ENCODE results near the gene PAOX.

PAOX gene

GRCh38 chr10:133375357-133376115 is 3.5 kb upstream of the PAOX start (continued):
- TF ChIP-seq ZNF561 (tag by site-specific recombination; IDR thresholded peaks at IDR 0.05; ENCODE audit: borderline replicate concordance): no peak
- TF ChIP-seq PBX3 (CRISPR knock-in tag; IDR thresholded peaks at IDR 0.05): no peak
- TF ChIP-seq RBAK (tag by site-specific recombination; IDR thresholded peaks at IDR 0.05): no peak
- peak; percentile 28; the same call in 1 of the 2 replicates for TF ChIP-seq ZBTB48 (tag by site-specific recombination; IDR thresholded peaks at IDR 0.05)
- TF ChIP-seq, protein P1, sequence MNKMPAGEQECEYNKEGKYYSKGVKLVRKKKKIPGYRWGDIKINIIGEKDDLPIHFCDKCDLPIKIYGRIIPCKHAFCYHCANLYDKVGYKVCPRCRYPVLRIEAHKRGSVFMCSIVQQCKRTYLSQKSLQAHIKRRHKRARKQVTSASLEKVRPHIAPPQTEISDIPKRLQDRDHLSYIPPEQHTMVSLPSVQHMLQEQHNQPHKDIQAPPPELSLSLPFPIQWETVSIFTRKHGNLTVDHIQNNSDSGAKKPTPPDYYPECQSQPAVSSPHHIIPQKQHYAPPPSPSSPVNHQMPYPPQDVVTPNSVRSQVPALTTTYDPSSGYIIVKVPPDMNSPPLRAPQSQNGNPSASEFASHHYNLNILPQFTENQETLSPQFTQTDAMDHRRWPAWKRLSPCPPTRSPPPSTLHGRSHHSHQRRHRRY (tag by site-specific recombination; IDR thresholded peaks at IDR 0.05): no peak
- TF ChIP-seq TRIM28 (IDR thresholded peaks at IDR 0.05; ENCODE audit: borderline replicate concordance, low read length): no peak
- no peak for TF ChIP-seq GLI4 (tag by site-specific recombination; IDR thresholded peaks at IDR 0.05)
- TF ChIP-seq ZNF433 (tag by site-specific recombination; IDR thresholded peaks at IDR 0.05; ENCODE audit: low read depth): no peak
- no peak for TF ChIP-seq ZNF510 (tag by site-specific recombination; IDR thresholded peaks at IDR 0.05; ENCODE audit: insufficient replicate concordance)
- no peak for TF ChIP-seq ZNF138 (tag by site-specific recombination; IDR thresholded peaks at IDR 0.05; ENCODE audit: borderline replicate concordance)
- TF ChIP-seq ZNF580 (tag by site-specific recombination; IDR thresholded peaks at IDR 0.05): no peak
- TF ChIP-seq ZNF341 (tag by site-specific recombination; IDR thresholded peaks at IDR 0.05; ENCODE audit: low read depth): no peak
- no peak for TF ChIP-seq SCRT1 (tag by site-specific recombination; IDR thresholded peaks at IDR 0.05; ENCODE audit: borderline replicate concordance)
- no peak for TF ChIP-seq SP2 (tag by site-specific recombination; IDR thresholded peaks at IDR 0.05)
- TF ChIP-seq MZF1 (tag by site-specific recombination; IDR thresholded peaks at IDR 0.05; ENCODE audit: borderline replicate concordance): 0 out of 2 replicates have a peak, but pooled peaks have one; percentile 45
- no peak for TF ChIP-seq ZBTB7A (tag by site-specific recombination; IDR thresholded peaks at IDR 0.05; ENCODE audit: low read depth)
- TF ChIP-seq KLF8 (tag by site-specific recombination; IDR thresholded peaks at IDR 0.05): no peak
- TF ChIP-seq, protein P2, sequence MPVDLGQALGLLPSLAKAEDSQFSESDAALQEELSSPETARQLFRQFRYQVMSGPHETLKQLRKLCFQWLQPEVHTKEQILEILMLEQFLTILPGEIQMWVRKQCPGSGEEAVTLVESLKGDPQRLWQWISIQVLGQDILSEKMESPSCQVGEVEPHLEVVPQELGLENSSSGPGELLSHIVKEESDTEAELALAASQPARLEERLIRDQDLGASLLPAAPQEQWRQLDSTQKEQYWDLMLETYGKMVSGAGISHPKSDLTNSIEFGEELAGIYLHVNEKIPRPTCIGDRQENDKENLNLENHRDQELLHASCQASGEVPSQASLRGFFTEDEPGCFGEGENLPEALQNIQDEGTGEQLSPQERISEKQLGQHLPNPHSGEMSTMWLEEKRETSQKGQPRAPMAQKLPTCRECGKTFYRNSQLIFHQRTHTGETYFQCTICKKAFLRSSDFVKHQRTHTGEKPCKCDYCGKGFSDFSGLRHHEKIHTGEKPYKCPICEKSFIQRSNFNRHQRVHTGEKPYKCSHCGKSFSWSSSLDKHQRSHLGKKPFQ (tag by site-specific recombination; IDR thresholded peaks at IDR 0.05): 0 out of 2 replicates have a peak, but pooled peaks have one; percentile 42
- TF ChIP-seq BCL11B (tag by site-specific recombination; IDR thresholded peaks at IDR 0.05; ENCODE audit: low read depth): no peak
- TF ChIP-seq ZNF670 (tag by site-specific recombination; IDR thresholded peaks at IDR 0.05; ENCODE audit: low read depth): no peak
- TF ChIP-seq, protein P3, sequence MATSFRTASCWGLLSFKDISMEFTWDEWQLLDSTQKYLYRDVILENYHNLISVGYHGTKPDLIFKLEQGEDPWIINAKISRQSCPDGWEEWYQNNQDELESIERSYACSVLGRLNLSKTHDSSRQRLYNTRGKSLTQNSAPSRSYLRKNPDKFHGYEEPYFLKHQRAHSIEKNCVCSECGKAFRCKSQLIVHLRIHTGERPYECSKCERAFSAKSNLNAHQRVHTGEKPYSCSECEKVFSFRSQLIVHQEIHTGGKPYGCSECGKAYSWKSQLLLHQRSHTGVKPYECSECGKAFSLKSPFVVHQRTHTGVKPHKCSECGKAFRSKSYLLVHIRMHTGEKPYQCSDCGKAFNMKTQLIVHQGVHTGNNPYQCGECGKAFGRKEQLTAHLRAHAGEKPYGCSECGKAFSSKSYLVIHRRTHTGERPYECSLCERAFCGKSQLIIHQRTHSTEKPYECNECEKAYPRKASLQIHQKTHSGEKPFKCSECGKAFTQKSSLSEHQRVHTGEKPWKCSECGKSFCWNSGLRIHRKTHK (tag by site-specific recombination; IDR thresholded peaks at IDR 0.05): no peak
- peak; percentile 39; the same call in 1 of the 2 replicates for TF ChIP-seq ZXDB (tag by site-specific recombination; IDR thresholded peaks at IDR 0.05)
- no peak for TF ChIP-seq ZNF610 (tag by site-specific recombination; IDR thresholded peaks at IDR 0.05; ENCODE audit: borderline replicate concordance)
- TF ChIP-seq ZFP37 (tag by site-specific recombination; IDR thresholded peaks at IDR 0.05): no peak
- peak; percentile 63; the same call in 1 of the 2 replicates for TF ChIP-seq ZEB2 (tag by site-specific recombination; IDR thresholded peaks at IDR 0.05)
- TF ChIP-seq, protein P4, sequence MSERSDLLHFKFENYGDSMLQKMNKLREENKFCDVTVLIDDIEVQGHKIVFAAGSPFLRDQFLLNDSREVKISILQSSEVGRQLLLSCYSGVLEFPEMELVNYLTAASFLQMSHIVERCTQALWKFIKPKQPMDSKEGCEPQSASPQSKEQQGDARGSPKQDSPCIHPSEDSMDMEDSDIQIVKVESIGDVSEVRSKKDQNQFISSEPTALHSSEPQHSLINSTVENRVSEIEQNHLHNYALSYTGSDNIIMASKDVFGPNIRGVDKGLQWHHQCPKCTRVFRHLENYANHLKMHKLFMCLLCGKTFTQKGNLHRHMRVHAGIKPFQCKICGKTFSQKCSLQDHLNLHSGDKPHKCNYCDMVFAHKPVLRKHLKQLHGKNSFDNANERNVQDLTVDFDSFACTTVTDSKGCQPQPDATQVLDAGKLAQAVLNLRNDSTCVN (tag by site-specific recombination; optimal IDR thresholded peaks at IDR 0.05): no peak
- 0 out of 2 replicates have a peak, but pooled peaks have one; percentile 35 for TF ChIP-seq ZNF324 (tag by site-specific recombination; IDR thresholded peaks at IDR 0.05)
- TF ChIP-seq ZNF629 (tag by site-specific recombination; IDR thresholded peaks at IDR 0.05): peak; percentile 95
- TF ChIP-seq ZNF140 (tag by site-specific recombination; IDR thresholded peaks at IDR 0.05): no peak
- TF ChIP-seq ZNF473 (tag by site-specific recombination; IDR thresholded peaks at IDR 0.05): no peak
- 0 out of 2 replicates have a peak, but pooled peaks have one; percentile 19 for TF ChIP-seq WT1 (tag by site-specific recombination; IDR thresholded peaks at IDR 0.05)
- TF ChIP-seq, protein P5, sequence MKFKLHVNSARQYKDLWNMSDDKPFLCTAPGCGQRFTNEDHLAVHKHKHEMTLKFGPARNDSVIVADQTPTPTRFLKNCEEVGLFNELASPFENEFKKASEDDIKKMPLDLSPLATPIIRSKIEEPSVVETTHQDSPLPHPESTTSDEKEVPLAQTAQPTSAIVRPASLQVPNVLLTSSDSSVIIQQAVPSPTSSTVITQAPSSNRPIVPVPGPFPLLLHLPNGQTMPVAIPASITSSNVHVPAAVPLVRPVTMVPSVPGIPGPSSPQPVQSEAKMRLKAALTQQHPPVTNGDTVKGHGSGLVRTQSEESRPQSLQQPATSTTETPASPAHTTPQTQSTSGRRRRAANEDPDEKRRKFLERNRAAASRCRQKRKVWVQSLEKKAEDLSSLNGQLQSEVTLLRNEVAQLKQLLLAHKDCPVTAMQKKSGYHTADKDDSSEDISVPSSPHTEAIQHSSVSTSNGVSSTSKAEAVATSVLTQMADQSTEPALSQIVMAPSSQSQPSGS (tag by site-specific recombination; IDR thresholded peaks at IDR 0.05; ENCODE audit: low read depth): peak; percentile 56; the same call in 1 of the 2 replicates

Data from HEK293 (cell line).